Spleen (tissue), 7 donors: Measurements from ENCODE around the gene ARRDC4.

ENCODE experiments used
- CTCF ChIP-seq, 11 experiments: fragments of 200-600 bp in 7 of 11; fragments of 450-650 bp in 4 of 11; sonication (generic) in 4 of 11; IDR thresholded peaks in 8 of 11; conservative IDR thresholded peaks in 3 of 11; 1 replicate in 7 of 11; 2 replicates in 4 of 11; pipeline versions ENCODE4 v1.4.0 to v1.8.0; 2016 to 2021; ENCODE audit warnings: antibody characterized with exemption in 11 of 11, inconsistent platforms in 4 of 11, mild to moderate bottlenecking in 1 of 11
- POLR2A ChIP-seq, 3 donors: fragments of 450-650 bp; IDR thresholded peaks; one replicate each; pipeline ENCODE4 v1.5.1; 2017; ENCODE audit warnings: antibody characterized with exemption in 3 of 3, mild to moderate bottlenecking in 1 of 3
- POLR2AphosphoS5 ChIP-seq, 3 donors: sonication (generic); formaldehyde crosslinking; IDR thresholded peaks; one replicate each; pipeline ENCODE4 v1.5.1; 2017; ENCODE audit warnings: antibody characterized with exemption in 3 of 3
- donor health status: DM: no; HTN: no; CAD: no; lungs with moderate emphysema.
- donor health status: DM: no; HTN: no; CAD: no.
- donor health status: DM: no; HTN: no; CAD: no.

DNA sequence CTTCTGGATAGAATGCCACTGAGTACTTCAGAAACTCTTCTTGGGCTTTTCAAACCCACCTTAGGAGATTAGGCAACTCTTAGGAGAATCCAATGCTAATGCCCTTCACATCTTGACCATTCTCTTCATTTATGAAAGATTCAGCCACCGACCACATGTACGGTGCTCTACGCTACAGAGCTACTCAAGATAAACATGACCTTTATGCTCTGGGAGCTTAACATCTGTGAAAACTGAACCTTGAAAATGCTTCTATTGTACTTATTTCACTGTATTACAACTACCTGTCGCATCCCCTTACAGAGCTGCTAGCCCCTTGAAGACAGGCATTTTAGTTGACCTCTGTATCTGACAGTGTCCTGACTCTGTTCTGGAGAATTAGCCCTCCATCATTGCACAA is 19.5 kb upstream of the ARRDC4 start:
- TF ChIP-seq CTCF (IDR thresholded peaks at IDR 0.05 in 8 of 11, conservative IDR thresholded peaks at IDR 0.05 in 3 of 11): no peak
- TF ChIP-seq POLR2AphosphoS5 (IDR thresholded peaks at IDR 0.05): no peak
- no peak for TF ChIP-seq POLR2A (IDR thresholded peaks at IDR 0.05)
